Pulmonary artery endothelial cell (primary cell): ENCODE data around the gene MRPL9. TPM values are rescaled to one million over a fixed set of nuclear protein-coding genes. Genes with fewer than 3 reads are reported as not detected.
A peak's percentile ranks its signal among the peaks of the same experiment; 100 is the strongest.
"Not testable (repeated sequence)": the region's sequence is repeated elsewhere in the genome, so short reads cannot be mapped to it uniquely, and the experiment has no call there.

Experiments
- DNase-seq: peaks from one replicate; pipeline ENCODE4 v3.0.0-alpha.2; 2011; ENCODE audit warnings: low read depth, low spot score
- total RNA-seq: library from RNA; depleted of rRNA; stranded (reverse); fragments of >200 nt; gene quantifications from 2 replicates; pipeline ENCODE4 v1.2.3, GENCODE V29; 2014

Gene MRPL9
- total RNA-seq, 1 donor from 2014 or later = 120 TPM

- DNase-seq = no peak
Measured at GRCh38 chr1:151787689-151788088, 24.4 kb upstream of the MRPL9 start.

- no peak for DNase-seq
Measured at GRCh38 chr1:151783796-151784195, 20.5 kb upstream of the MRPL9 start.

GRCh38 chr1:151782741-151783140 is 19.4 kb upstream of the MRPL9 start:
- DNase-seq = no peak

GRCh38 chr1:151782026-151782425 is 18.7 kb upstream of the MRPL9 start:
- DNase-seq = not testable (repeated sequence)

GRCh38 chr1:151780736-151781135 is 17.4 kb upstream of the MRPL9 start:
- DNase-seq = not testable (repeated sequence)

- DNase-seq = no peak
Measured at GRCh38 chr1:151779852-151780251, 16.6 kb upstream of the MRPL9 start.

- no peak for DNase-seq
Measured at GRCh38 chr1:151777317-151777716, 14.0 kb upstream of the MRPL9 start.

- no peak for DNase-seq
Measured at GRCh38 chr1:151776665-151777062, 13.4 kb upstream of the MRPL9 start.

GRCh38 chr1:151775894-151776664 is 12.8 kb upstream of the MRPL9 start:
- DNase-seq = no peak

- no peak for DNase-seq
Measured at GRCh38 chr1:151774256-151774922, 11.1 kb upstream of the MRPL9 start.

- DNase-seq = no peak
Measured at GRCh38 chr1:151773702-151774101, 10.4 kb upstream of the MRPL9 start.

- not testable (repeated sequence) for DNase-seq
Measured at GRCh38 chr1:151769270-151769669, 6.0 kb upstream of the MRPL9 start.

GRCh38 chr1:151768351-151769066 is 5.2 kb upstream of the MRPL9 start:
- DNase-seq = not testable (repeated sequence)

- DNase-seq = no peak
Measured at GRCh38 chr1:151763990-151764389, 694 bp upstream of the MRPL9 start.

GRCh38 chr1:151760597-151761385 is 2.5 kb downstream of the MRPL9 start:
- DNase-seq = no peak

- DNase-seq = no peak
Measured at GRCh38 chr1:151759241-151759640, 4.1 kb downstream of the MRPL9 start.

- peak; percentile 10 for DNase-seq
Measured at GRCh38 chr1:151756291-151756690, 7.0 kb downstream of the MRPL9 start.

- DNase-seq = no peak
Measured at GRCh38 chr1:151741516-151741915, 21.8 kb downstream of the MRPL9 start.

- no peak for DNase-seq
Measured at GRCh38 chr1:151739590-151740355, 23.5 kb downstream of the MRPL9 start.

GRCh38 chr1:151737479-151737878 is 25.8 kb downstream of the MRPL9 start:
- no peak for DNase-seq

- DNase-seq = no peak
Measured at GRCh38 chr1:151737026-151737425, 26.3 kb downstream of the MRPL9 start.
